GM21515 (cell line): Measurements from ENCODE around the gene MSI2.

ENCODE experiments used
- ATAC-seq: cut with Tn5 transposase; IDR thresholded peaks from one replicate; pipeline ENCODE4 v1.9.1; 2021; ENCODE audit not compliant: unreplicated experiment

The MSI2 gene

GRCh38 chr17:57245786-57246185 lies 10.5 kb upstream of the MSI2 start:
- ATAC-seq = no peak

- no peak for ATAC-seq
Observed at GRCh38 chr17:57246257-57246656, 10.1 kb upstream of the MSI2 start.

GRCh38 chr17:57247261-57247660 lies 9.1 kb upstream of the MSI2 start:
- ATAC-seq = no peak

GRCh38 chr17:57247913-57248312 lies 8.4 kb upstream of the MSI2 start:
- ATAC-seq = no peak

- no peak for ATAC-seq
Observed at GRCh38 chr17:57249520-57249919, 6.8 kb upstream of the MSI2 start.

- ATAC-seq = no peak
Observed at GRCh38 chr17:57251211-57251787, 5.0 kb upstream of the MSI2 start.

- ATAC-seq = no peak
Observed at GRCh38 chr17:57253362-57254065, 2.8 kb upstream of the MSI2 start.

GRCh38 chr17:57255182-57255775 lies 1.0 kb upstream of the MSI2 start:
- no peak for ATAC-seq

- peak; percentile 8 for ATAC-seq
Observed at GRCh38 chr17:57256708-57257112, 387 bp downstream of the MSI2 start.

GRCh38 chr17:57257195-57257894 lies 1.0 kb downstream of the MSI2 start:
- ATAC-seq = no peak

- no peak for ATAC-seq
Observed at GRCh38 chr17:57257895-57258851, 1.9 kb downstream of the MSI2 start.

GRCh38 chr17:57259306-57259705 lies 3.0 kb downstream of the MSI2 start:
- no peak for ATAC-seq

- ATAC-seq = no peak
Observed at GRCh38 chr17:57259817-57260216, 3.5 kb downstream of the MSI2 start.

- ATAC-seq = no peak
Observed at GRCh38 chr17:57260325-57261083, 4.2 kb downstream of the MSI2 start.

GRCh38 chr17:57261084-57261461 lies 4.8 kb downstream of the MSI2 start:
- ATAC-seq = no peak

- ATAC-seq = no peak
Observed at GRCh38 chr17:57262557-57262956, 6.2 kb downstream of the MSI2 start.

- no peak for ATAC-seq
Observed at GRCh38 chr17:57264250-57264649, 7.9 kb downstream of the MSI2 start.

GRCh38 chr17:57264776-57265175 lies 8.5 kb downstream of the MSI2 start:
- ATAC-seq = no peak

GRCh38 chr17:57266902-57267311 lies 10.6 kb downstream of the MSI2 start:
- no peak for ATAC-seq

GRCh38 chr17:57268181-57268580 lies 11.9 kb downstream of the MSI2 start:
- no peak for ATAC-seq
